ENCODE measurements around the gene PSMD2. TPM values are rescaled to one million over a fixed set of nuclear protein-coding genes. Genes with fewer than 3 reads are reported as not detected.

PSMD2 gene
- total RNA-seq, 4 donors from 2014 or later, result 136 to 320 (median 244) TPM

DNA sequence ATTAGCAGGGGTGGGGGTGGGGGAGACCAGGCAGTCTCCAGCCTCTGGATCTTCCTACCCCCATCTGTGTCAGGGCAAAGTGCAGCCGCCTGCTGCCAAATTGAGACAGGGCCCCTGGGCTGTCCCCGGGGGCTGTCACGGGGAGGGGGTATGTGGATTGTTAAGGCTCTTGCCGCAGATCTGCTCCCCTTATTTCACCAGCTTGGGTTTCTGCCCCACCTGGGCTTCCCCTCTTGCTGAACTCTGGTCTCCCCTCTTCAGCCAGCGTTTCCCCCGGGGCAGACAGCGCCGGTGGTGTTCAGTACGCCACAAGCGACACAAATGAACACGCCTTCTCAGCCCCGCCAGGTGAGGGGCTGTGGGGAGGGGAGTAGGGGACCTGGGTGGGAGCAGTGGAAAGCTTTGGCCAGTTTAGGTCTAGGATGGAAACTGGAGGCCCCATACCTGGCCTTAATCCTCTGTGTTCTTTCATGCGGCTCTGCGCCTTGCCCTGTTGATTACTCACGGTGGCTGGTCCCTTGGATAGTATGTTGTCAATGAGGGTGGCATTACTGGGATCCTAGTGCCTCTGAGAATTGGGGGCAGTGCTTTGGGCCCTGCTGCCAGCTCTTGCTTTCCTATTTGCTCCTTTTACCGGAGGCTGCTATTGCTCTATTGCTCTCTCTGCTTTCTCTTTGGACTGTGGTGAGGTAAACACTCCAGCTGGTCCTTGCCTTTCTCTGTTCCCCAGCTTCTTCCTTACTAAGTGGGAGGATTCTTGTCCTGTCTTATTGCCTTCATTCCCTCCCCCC is 17.0 kb downstream of the PSMD2 start:
- H3K4me3 ChIP-seq (replicated peaks in 1 of 3), result peak overlapping the region; percentile 25 to 86 (median 86)
- H3K4me1 ChIP-seq, result peaks cover 51 to 52% of the 10 kb centered on the region in 2 donors
- H3K27ac ChIP-seq, result peak overlapping the region; percentile 75 to 97 (median 96)
- DNase-seq, result peak in 1 of 2 donors; percentile 21
- H3K27me3 ChIP-seq, result no peaks in the 10 kb centered on the region
- 32 to 39% methylated on average over 11 to 14 of the region's 16 CpGs for WGBS, 2 donors
- peaks cover 6 to 9% of the 10 kb centered on the region in 2 donors for H3K36me3 ChIP-seq
- H3K9me3 ChIP-seq, result no peaks in the 10 kb centered on the region
- intact Hi-C loops (cut with DNase I), result no loop called here
- TF ChIP-seq, protein P1, sequence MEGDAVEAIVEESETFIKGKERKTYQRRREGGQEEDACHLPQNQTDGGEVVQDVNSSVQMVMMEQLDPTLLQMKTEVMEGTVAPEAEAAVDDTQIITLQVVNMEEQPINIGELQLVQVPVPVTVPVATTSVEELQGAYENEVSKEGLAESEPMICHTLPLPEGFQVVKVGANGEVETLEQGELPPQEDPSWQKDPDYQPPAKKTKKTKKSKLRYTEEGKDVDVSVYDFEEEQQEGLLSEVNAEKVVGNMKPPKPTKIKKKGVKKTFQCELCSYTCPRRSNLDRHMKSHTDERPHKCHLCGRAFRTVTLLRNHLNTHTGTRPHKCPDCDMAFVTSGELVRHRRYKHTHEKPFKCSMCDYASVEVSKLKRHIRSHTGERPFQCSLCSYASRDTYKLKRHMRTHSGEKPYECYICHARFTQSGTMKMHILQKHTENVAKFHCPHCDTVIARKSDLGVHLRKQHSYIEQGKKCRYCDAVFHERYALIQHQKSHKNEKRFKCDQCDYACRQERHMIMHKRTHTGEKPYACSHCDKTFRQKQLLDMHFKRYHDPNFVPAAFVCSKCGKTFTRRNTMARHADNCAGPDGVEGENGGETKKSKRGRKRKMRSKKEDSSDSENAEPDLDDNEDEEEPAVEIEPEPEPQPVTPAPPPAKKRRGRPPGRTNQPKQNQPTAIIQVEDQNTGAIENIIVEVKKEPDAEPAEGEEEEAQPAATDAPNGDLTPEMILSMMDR (IDR thresholded peaks at IDR 0.05), result no peak
- no peak for TF ChIP-seq POLR2A (IDR thresholded peaks at IDR 0.05)

DNA sequence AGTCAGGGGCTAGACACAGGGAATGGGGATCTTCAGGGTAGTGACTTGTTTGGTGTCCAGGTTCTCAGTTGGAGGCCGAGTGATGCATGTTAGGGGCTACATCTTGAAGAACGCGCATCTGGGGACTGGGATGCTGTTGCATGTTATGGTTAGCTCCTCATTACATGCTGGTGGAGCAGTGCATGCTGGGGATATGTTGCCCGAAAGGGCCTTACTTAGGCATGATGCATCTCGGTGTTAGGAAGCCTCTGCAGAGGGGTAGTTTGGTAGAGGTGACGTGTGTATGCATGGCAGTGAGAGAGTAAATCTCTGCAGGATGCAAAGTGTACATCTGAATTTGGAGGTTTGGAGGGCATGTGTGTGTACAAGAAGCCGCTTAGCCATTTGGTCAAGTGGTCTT is 17.8 kb downstream of the PSMD2 start:
- intact Hi-C loops (cut with DNase I), result no loop called here
- Histone ChIP-seq H3K27me3 (no peaks in the 10 kb centered on the region), H3K4me3 (replicated peaks in 1 of 3) (no peak overlapping the region), H3K4me1 (peaks cover 51 to 60% of the 10 kb centered on the region in 2 donors), H3K27ac (peak overlapping the region in 2 of 3 donors; percentile 96 to 97), H3K36me3 (peaks cover 13 to 16% of the 10 kb centered on the region in 2 donors), H3K9me3 (no peaks in the 10 kb centered on the region)
- no peak for TF ChIP-seq POLR2A (IDR thresholded peaks at IDR 0.05)
- TF ChIP-seq, protein P1 (IDR thresholded peaks at IDR 0.05), result no peak
- no peak for DNase-seq
- 84 to 88% methylated on average over 7 of the region's 7 CpGs for WGBS, 2 donors

DNA sequence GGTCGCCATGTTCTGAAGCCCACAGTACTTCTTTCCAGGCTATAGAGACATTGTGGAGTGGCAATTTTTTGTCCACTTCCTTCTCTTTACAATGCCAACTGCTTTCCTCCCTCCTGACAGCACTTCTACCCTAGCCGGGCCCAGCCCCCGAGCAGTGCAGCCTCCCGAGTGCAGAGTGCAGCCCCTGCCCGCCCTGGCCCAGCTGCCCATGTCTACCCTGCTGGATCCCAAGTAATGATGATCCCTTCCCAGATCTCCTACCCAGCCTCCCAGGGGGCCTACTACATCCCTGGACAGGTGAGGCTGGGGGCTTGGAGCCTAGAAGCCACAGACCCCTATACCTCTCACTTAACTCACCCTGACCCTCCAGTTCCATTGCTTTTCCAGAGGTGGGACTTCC is 18.2 kb downstream of the PSMD2 start:
- 76 to 82% methylated on average over 5 of the region's 5 CpGs for WGBS, 2 donors

DNA sequence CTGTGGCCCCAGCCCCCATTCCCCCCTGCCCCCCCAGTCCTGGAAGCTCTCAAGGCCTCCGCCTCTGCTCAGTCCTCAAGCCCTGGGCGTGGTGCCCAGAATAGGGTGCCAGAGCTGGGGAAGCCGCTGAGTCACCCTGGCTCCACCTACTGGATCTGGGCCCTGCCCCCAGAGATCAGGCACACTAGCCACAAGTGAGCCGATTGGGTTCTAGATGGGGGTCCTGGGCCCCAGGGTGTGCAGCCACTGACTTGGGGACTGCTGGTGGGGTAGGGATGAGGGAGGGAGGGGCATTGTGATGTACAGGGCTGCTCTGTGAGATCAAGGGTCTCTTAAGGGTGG is 21.0 kb downstream of the PSMD2 start:
- Histone ChIP-seq H3K27ac (peak overlapping the region; percentile 45 to 99 (median 95)), H3K27me3 (no peaks in the 10 kb centered on the region), H3K9me3 (no peaks in the 10 kb centered on the region), H3K4me1 (peaks cover 47 to 66% of the 10 kb centered on the region in 2 donors), H3K36me3 (peaks cover 46 to 49% of the 10 kb centered on the region in 2 donors), H3K4me3 (replicated peaks in 1 of 3) (peak overlapping the region in 1 of 3 donors; percentile 31)
- intact Hi-C loops (cut with DNase I), result no loop called here
- TF ChIP-seq, protein P1 (IDR thresholded peaks at IDR 0.05), result no peak
- no peak for TF ChIP-seq POLR2A (IDR thresholded peaks at IDR 0.05)
- 0% methylated on average over 3 of the region's 4 CpGs; no CpG with 5 or more reads in 1 of the 2 donors for WGBS, 2 donors
- DNase-seq, result peak; percentile 99 to 100

More for the DNA sequence above, 18.2 kb downstream of the PSMD2 start:
- Histone ChIP-seq H3K27ac (peak overlapping the region in 2 of 3 donors; percentile 3 to 95), H3K27me3 (no peaks in the 10 kb centered on the region), H3K4me1 (peaks cover 51 to 60% of the 10 kb centered on the region in 2 donors), H3K36me3 (peaks cover 17 to 20% of the 10 kb centered on the region in 2 donors), H3K4me3 (replicated peaks in 1 of 3) (no peak overlapping the region), H3K9me3 (no peaks in the 10 kb centered on the region)
- no peak for TF ChIP-seq POLR2A (IDR thresholded peaks at IDR 0.05)
- TF ChIP-seq, protein P1 (IDR thresholded peaks at IDR 0.05), result no peak
- no peak for DNase-seq
- intact Hi-C loops (cut with DNase I), result no loop called here

DNA sequence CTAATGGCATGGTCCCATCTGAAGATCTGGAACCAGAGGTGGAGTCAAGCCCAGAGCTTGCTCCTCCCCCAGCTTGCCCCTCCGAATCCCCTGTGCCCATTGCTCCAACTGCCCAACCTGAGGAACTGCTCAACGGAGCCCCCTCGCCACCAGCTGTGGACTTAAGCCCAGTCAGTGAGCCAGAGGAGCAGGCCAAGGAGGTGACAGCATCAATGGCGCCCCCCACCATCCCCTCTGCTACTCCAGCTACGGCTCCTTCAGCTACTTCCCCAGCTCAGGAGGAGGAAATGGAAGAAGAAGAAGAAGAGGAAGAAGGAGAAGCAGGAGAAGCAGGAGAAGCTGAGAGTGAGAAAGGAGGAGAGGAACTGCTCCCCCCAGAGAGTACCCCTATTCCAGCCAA is 22.6 kb downstream of the PSMD2 start:
- peaks cover 34 to 55% of the 10 kb centered on the region in 2 donors for H3K4me1 ChIP-seq
- WGBS, 2 donors, result 86 to 87% methylated on average over 5 of the region's 5 CpGs
- H3K27me3 ChIP-seq, result no peaks in the 10 kb centered on the region
- TF ChIP-seq POLR2A (IDR thresholded peaks at IDR 0.05), result no peak
- TF ChIP-seq, protein P1 (IDR thresholded peaks at IDR 0.05), result no peak
- intact Hi-C loops (cut with DNase I), result no loop called here
- H3K36me3 ChIP-seq, result peaks cover 62 to 65% of the 10 kb centered on the region in 2 donors
- H3K4me3 ChIP-seq (replicated peaks in 1 of 3), result no peak overlapping the region
- H3K9me3 ChIP-seq, result no peaks in the 10 kb centered on the region
- peak overlapping the region in 2 of 3 donors; percentile 49 to 95 for H3K27ac ChIP-seq
- no peak for DNase-seq

Measured in thyroid gland (tissue), 4 donors.